Naive B cell (primary cell): ENCODE measurements around the gene BMF. TPM values are rescaled to one million over a fixed set of nuclear protein-coding genes. Genes with fewer than 3 reads are reported as not detected.

Source experiments
- ATAC-seq, 2 donors: fragments of 150-1000 bp; cut with Tn5 transposase; 2 replicates each; pipeline ENCODE4 v1.10.0; 2021; ENCODE audit warnings: low read depth in 2 of 2, mild to moderate bottlenecking in 2 of 2, moderate library complexity in 2 of 2
- DNase-seq: peaks from one replicate; pipeline ENCODE4 v3.0.0; 2022
- H3K27ac Mint-ChIP-seq, 6 donors: one replicate each; pipeline ENCODE4 v1.8.0; 2020 to 2022; ENCODE audit warnings: mild to moderate bottlenecking in 6 of 6, mixed read lengths in 6 of 6, moderate library complexity in 5 of 6, inconsistent platforms in 2 of 6
- H3K27me3 Mint-ChIP-seq, 3 donors: one replicate each; pipeline ENCODE4 v1.8.0; 2021 to 2022; ENCODE audit warnings: mixed read lengths in 3 of 3, mild to moderate bottlenecking in 1 of 3
- H3K36me3 Mint-ChIP-seq, 2 donors: one replicate each; pipeline ENCODE4 v1.8.0; 2020 to 2022; ENCODE audit warnings: mixed read lengths in 2 of 2, inconsistent platforms in 1 of 2, mild to moderate bottlenecking in 1 of 2
- H3K4me1 Mint-ChIP-seq, 3 donors: one replicate each; pipeline ENCODE4 v1.8.0; 2020 to 2022; ENCODE audit warnings: mixed read lengths in 3 of 3, inconsistent platforms in 1 of 3, mild to moderate bottlenecking in 1 of 3, moderate library complexity in 1 of 3
- H3K4me3 Mint-ChIP-seq, 8 donors: one replicate each; pipeline ENCODE4 v1.8.0; 2020 to 2022; ENCODE audit warnings: mild to moderate bottlenecking in 8 of 8, mixed read lengths in 8 of 8, moderate library complexity in 8 of 8, inconsistent platforms in 2 of 8
- H3K9me3 Mint-ChIP-seq, 7 donors: one replicate each; pipeline ENCODE4 v1.8.0; 2020 to 2022; ENCODE audit warnings: mixed read lengths in 7 of 7, mild to moderate bottlenecking in 5 of 7, inconsistent platforms in 2 of 7, moderate library complexity in 1 of 7
- polyA plus RNA-seq, 6 donors: library from polyadenylated mRNA; unstranded; fragments of 300-500 nt; fragmentation: Illumina TruSeq; gene quantifications; one replicate each; pipeline ENCODE4 v1.2.3, GENCODE V29; 2021; ENCODE audit warnings: low read depth in 6 of 6

Gene BMF
- polyA plus RNA-seq, 6 donors from 2014 or later: 0.66 to 7.7 (median 5.5) TPM

DNA sequence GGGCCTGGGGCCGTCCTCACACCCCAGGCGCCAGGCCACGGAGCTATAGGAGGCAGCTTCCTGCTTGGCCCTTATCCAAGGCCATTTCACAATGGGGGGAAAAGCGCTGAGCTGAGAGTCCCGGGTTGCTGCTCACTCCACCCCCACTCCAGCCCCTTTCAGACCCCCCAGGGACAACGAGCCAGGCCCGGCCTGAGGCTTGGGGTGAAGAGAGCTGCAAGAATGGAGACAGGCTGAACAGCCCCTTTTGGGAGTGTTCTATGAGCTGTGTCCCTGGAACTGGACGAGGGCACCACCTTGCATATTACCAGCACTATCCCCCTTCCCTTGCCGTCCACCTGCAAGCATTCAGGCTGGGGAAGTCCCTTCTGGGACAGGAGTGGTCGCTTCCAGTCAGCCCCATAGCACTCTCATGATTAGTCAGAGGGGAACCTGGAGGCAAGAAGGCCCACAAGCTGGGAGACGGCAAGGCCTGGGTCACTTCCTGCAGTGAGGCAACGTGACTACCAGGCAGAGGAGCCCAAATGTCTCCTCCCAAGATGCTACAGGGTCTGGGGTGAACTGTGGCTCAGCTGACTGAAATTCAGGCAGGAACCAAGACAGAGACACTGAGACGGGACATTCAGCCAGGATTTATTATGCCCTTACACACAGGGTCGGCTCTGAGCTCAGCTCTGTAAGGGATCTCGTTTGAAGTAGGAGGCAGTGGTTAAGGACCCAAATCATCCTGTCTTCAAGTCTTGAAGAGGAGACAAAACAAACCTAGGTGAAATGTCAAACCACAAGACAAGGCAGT lies 61.1 kb downstream of the BMF start:
- H3K27me3 Mint-ChIP-seq: no peaks in the 10 kb centered on the region
- peak overlapping the region in 7 of 8 donors; percentile 45 to 81 (median 73) for H3K4me3 Mint-ChIP-seq
- no peaks in the 10 kb centered on the region for H3K9me3 Mint-ChIP-seq
- peaks cover 44 to 70% (median 52%) of the 10 kb centered on the region in 3 donors for H3K4me1 Mint-ChIP-seq
- no peaks in the 10 kb centered on the region for H3K36me3 Mint-ChIP-seq
- ATAC-seq (peak; percentile 9 to 12), DNase-seq (no peak)
- peak overlapping the region in 5 of 6 donors; percentile 50 to 97 (median 96) for H3K27ac Mint-ChIP-seq

DNA sequence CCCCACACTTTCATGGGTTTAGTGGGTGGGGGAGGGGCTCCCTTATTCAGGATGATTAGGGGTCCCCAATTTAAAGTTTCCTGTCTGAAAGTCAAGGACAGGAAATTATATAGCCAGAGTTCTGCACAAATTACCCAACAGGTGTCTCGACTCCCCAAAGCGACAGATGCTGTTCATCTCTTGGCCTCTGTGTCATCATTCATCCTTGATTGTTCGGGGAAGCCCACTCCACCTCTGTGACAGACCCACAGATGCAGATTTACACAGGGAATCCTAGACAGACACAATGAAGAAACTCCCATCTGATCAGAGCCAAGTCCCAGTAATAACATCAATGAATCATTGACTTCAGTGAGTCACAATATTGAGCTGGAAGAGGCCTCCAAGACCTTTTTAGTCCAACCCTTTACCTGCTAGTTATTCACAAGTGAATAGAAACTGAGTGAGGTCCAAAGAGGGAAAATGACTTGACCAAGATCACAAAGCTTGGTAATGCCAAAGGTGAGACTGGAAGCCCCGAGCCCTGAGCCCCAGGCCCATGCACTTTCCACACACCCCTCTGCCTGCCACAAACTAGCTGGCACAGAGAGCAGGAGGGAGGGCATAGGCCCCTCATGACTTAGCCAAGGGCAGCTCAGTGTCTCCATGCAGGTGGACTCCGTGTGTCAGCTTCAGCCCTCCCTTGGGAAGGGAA lies 61.8 kb downstream of the BMF start:
- no peaks in the 10 kb centered on the region for H3K27me3 Mint-ChIP-seq
- H3K27ac Mint-ChIP-seq: peak overlapping the region in 2 of 6 donors; percentile 22 to 58
- DNase-seq (no peak), ATAC-seq (no peak)
- H3K9me3 Mint-ChIP-seq: no peaks in the 10 kb centered on the region
- H3K4me3 Mint-ChIP-seq: peak overlapping the region in 1 of 8 donors; percentile 6
- H3K4me1 Mint-ChIP-seq: peaks cover 44 to 66% (median 52%) of the 10 kb centered on the region in 3 donors
- no peaks in the 10 kb centered on the region for H3K36me3 Mint-ChIP-seq

GRCh38 chr15:40045572-40046217 lies 63.0 kb downstream of the BMF start:
- H3K27me3 Mint-ChIP-seq: no peaks in the 10 kb centered on the region
- ATAC-seq (peak in 1 of 2 donors; percentile 9), DNase-seq (no peak)
- H3K36me3 Mint-ChIP-seq: no peaks in the 10 kb centered on the region
- H3K4me3 Mint-ChIP-seq: peak overlapping the region in 7 of 8 donors; percentile 9 to 74 (median 61)
- peaks cover 44 to 68% (median 52%) of the 10 kb centered on the region in 3 donors for H3K4me1 Mint-ChIP-seq
- H3K9me3 Mint-ChIP-seq: no peaks in the 10 kb centered on the region
- H3K27ac Mint-ChIP-seq: peak overlapping the region in 5 of 6 donors; percentile 9 to 93 (median 88)

DNA sequence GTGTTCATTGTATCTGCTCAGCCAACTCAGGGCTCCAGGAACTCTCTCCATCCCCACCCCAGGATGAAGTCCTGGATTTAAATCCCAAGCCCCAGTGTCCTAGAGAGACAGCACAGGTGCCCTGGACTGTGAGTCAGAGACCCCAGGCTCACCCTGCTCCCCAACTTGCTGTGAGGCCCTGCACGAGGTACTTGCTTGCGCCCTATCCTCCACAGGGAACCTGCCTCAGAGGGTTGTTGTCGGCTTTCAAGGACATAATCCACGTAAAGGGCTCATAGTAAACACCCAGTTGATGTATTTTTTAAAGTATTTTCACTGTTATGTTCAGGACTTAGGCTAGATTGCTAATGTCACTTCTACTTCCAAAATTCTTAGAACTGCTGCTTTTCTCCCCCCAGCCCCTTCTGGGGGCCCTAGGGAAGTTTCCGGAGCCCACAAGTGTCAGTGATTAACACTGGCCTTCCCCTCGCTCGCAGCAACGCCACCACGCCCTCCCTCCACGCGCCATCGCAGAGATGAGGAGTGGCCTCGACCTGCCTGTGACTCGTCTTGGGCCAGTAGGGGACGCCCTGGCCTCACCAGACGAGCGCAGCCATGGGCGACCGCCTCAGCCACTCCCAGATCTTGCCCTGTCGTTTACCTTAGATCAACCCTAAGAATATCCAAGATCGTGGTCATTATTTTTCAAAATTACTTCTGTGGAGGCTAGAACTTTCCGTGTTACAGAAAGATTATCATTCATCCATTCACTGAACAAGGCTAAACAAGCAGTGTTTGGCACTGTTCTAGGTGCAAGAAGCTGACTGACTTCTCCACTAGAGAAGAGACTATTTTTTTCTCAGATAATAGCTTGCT lies 63.7 kb downstream of the BMF start:
- Mint-ChIP-seq H3K4me3 (peak overlapping the region; percentile 2 to 82 (median 61)), H3K9me3 (no peaks in the 10 kb centered on the region), H3K27me3 (no peaks in the 10 kb centered on the region), H3K27ac (peak overlapping the region; percentile 9 to 93 (median 86)), H3K36me3 (no peaks in the 10 kb centered on the region), H3K4me1 (peaks cover 42 to 69% (median 51%) of the 10 kb centered on the region in 3 donors)
- ATAC-seq (peak; percentile 93 to 94), DNase-seq (peak; percentile 83)

DNA sequence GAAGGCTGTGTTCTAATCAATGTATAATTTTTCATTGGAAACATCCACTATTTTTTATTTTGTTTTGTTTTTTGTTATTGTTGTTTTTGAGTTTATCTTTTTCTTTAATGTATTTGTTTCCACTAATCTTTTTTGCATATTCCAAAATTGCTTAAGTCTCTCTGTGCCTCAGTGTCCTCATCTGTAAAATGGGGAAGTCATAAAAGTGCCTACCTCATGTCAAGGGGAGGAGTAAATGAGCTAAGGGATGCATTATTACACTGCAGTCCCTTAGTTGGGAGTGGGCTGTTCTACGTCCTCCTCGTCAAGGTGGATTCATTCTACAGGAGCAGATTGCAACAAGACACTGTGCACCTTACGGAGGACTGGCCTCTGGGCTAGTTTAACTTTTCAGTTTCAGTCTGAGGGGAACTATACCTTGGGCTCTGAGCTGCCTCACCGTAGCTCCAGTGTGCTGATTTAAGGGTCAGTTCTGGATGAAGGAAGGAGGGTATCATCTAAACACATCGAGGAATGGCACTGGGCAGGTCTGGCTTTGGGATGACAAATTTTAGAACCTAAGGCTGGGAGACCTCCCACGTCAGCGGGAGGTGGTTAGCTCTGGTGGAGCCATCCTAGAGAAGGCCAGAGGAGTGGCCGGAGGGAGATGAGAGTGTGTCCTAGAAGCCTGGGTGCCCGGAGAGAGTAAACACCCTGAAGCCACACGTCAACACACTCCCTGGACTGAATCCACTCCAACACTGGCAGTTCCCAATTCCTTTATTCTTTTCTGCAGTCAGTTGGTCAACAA lies 64.6 kb downstream of the BMF start:
- H3K9me3 Mint-ChIP-seq: no peaks in the 10 kb centered on the region
- H3K27ac Mint-ChIP-seq: peak overlapping the region in 5 of 6 donors; percentile 47 to 93 (median 84)
- no peak for ATAC-seq
- H3K27me3 Mint-ChIP-seq: no peaks in the 10 kb centered on the region
- peaks cover 39 to 69% (median 50%) of the 10 kb centered on the region in 3 donors for H3K4me1 Mint-ChIP-seq
- peaks cover 0 to 2% of the 10 kb centered on the region in 2 donors for H3K36me3 Mint-ChIP-seq
- no peak for DNase-seq
- H3K4me3 Mint-ChIP-seq: peak overlapping the region in 3 of 8 donors; percentile 28 to 74 (median 61)

DNA sequence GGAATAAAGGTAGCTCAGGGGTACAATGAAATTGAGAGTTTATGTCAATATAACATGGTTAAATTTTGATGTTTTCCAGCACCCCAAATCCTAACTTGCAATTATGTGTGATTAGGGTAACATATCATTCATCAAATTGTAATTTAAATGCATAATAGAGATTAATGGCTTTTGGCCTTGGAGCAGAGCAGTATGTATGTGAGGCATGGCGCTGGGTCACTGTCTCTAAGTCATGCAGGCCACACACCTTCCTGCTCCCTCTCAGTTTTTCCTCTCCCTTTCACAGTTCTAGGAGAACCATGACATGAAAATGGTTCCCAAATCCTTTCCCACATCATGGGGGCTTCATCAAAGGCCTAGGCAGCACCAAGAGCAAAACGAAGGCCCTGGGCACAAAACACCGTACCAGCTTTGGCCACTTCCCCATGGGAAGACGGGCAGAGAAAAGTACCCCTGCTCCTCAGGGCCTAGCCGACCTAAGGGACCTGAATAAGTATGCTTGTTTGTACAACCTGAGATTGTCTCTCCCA lies 65.8 kb downstream of the BMF start:
- no peak for DNase-seq
- Mint-ChIP-seq H3K9me3 (no peaks in the 10 kb centered on the region), H3K27ac (peak overlapping the region in 1 of 6 donors; percentile 17), H3K4me1 (peaks cover 35 to 66% (median 50%) of the 10 kb centered on the region in 3 donors), H3K4me3 (peak overlapping the region in 1 of 8 donors; percentile 6), H3K36me3 (peaks cover 0 to 8% of the 10 kb centered on the region in 2 donors), H3K27me3 (no peaks in the 10 kb centered on the region)
- ATAC-seq: no peak

GRCh38 chr15:40040770-40041169 lies 67.9 kb downstream of the BMF start:
- peak overlapping the region in 6 of 8 donors; percentile 12 to 99 (median 80) for H3K4me3 Mint-ChIP-seq
- H3K27ac Mint-ChIP-seq: peak overlapping the region in 4 of 6 donors; percentile 7 to 99 (median 95)
- DNase-seq (no peak), ATAC-seq (no peak)
- peaks cover 8 to 10% of the 10 kb centered on the region in 2 donors for H3K36me3 Mint-ChIP-seq
- H3K9me3 Mint-ChIP-seq: no peaks in the 10 kb centered on the region
- H3K27me3 Mint-ChIP-seq: no peaks in the 10 kb centered on the region
- H3K4me1 Mint-ChIP-seq: peaks cover 33 to 53% (median 44%) of the 10 kb centered on the region in 3 donors

DNA sequence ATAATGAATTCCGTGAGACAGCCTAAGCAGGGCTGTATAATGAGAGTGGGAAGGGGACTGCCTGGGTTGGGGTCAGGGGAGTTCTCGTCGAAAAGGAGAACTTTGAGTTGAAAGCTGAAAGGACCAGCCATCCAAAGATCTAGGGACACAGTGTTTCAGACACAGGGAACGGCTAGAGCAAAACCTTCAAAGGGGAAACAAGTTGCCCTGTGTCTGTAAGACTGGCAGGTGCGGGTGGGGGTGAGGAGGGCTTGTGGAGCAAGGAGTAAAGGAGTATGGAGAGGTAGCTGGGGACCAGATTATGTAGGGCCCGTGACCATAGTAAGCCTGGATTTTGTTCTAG lies 68.4 kb downstream of the BMF start:
- Mint-ChIP-seq H3K4me1 (peaks cover 28 to 48% (median 38%) of the 10 kb centered on the region in 3 donors), H3K9me3 (no peaks in the 10 kb centered on the region), H3K36me3 (peaks cover 8 to 13% of the 10 kb centered on the region in 2 donors), H3K4me3 (peak overlapping the region; percentile 40 to 99 (median 71)), H3K27me3 (no peaks in the 10 kb centered on the region), H3K27ac (peak overlapping the region; percentile 89 to 99 (median 92))
- ATAC-seq: no peak
- DNase-seq: no peak

DNA sequence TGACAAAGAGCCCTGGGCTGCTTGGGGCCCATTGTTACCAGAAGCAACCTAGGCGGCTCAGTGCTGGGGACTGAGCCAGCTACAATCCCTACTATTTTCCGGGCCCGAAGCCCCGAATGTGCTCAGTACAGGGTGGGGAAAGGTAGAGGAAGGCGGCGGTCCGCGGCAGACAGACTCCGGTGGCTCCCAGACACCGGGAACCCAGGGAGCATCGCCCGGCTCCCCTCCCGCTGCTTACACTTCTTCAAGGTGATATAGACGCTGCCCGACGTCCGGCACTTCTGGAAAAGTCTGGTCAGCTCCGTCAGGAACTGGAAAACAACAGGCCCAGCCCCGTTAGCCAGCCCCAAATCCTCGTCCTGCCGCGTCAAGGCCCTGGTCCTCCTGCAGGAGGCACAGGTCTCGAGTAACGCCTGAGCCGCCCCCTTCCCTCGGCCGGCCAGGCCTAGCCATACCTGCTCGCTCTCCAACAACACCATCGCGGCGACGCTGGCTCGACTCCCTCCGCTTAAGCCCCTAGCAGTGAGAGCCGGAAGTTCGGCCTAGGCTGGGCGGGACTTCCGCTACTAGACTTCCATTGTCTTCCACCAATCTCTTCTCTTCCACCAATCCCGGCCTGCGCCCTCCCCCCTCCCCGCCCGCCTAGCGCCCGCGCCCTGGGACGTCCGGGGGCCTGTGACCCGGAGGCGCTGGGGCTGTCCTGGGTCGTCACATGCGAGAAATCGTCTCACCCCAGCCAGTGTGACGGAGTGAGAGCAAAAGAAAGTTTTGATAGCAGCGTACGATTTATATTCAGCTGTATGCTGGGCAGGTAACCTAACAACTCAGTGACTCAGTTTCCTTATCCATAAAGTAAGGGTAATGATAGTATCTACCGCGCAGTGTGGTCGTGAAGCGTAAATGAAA lies 69.8 kb downstream of the BMF start, which contains the start of gene SRP14:
SRP14 (minus strand) TSS at position 544 of the 906 bp plus-strand sequence; CDS start at position 479, 65 bp downstream.
- Mint-ChIP-seq H3K9me3 (no peaks in the 10 kb centered on the region), H3K4me1 (peaks cover 23 to 36% (median 31%) of the 10 kb centered on the region in 3 donors), H3K27ac (peak within 1 kb of the TSS; percentile 98 to 99 (median 99)), H3K36me3 (peaks cover 8 to 17% of the 10 kb centered on the region in 2 donors), H3K27me3 (no peaks in the 10 kb centered on the region), H3K4me3 (peak within 1 kb of the TSS; percentile 98 to 100 (median 99))
- ATAC-seq: peak; percentile 92 to 94
- peak; percentile 91 for DNase-seq

DNA sequence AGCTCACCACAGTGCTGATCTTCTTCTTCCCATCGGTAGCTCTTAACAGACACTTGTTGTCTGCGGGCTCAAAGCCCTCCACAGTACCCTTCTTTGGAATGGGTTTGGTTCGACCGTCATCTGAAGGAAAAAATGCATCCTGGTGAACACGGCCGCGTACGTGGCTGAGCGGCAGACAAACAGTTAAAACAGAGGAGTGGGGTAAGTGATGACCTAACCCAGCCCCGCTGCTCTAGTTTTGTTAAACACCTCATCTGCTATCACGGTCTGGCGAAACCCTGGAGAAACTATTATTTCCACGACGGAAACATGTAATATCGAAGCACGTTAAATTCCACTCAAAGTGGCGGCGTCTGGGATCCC lies 70.4 kb downstream of the BMF start:
- Mint-ChIP-seq H3K4me1 (peaks cover 23 to 35% (median 31%) of the 10 kb centered on the region in 3 donors), H3K9me3 (no peaks in the 10 kb centered on the region), H3K36me3 (peaks cover 8 to 17% of the 10 kb centered on the region in 2 donors), H3K27ac (peak overlapping the region; percentile 98 to 99 (median 99)), H3K27me3 (no peaks in the 10 kb centered on the region), H3K4me3 (peak overlapping the region; percentile 98 to 100 (median 99))
- ATAC-seq (no peak), DNase-seq (no peak)
